Prostate gland (tissue), 2 donors: ENCODE results near the gene MARK3. TPM values are rescaled to one million over a fixed set of nuclear protein-coding genes. Genes with fewer than 3 reads are reported as not detected.
A peak's percentile ranks its signal among the peaks of the same experiment; 100 is the strongest.

Source experiments
- DNase-seq: peaks from one replicate; pipeline ENCODE4 v3.0.0-alpha.2; 2019; ENCODE audit warnings: low spot score
- H3K27ac ChIP-seq, 2 donors: fragments of 200-600 bp; sonication (generic); 2 replicates each; pipeline ENCODE4 v1.5.1; 2017 to 2019
- H3K27me3 ChIP-seq: fragments of 200-600 bp; sonication (generic); replicated peaks from 2 replicates; pipeline ENCODE4 v1.5.1; 2019; ENCODE audit not compliant: insufficient read depth
- H3K36me3 ChIP-seq, 2 donors: fragments of 200-600 bp; sonication (generic); 1 replicate in 1 of 2; 2 replicates in 1 of 2; pipeline versions ENCODE4 v1.5.1 to v1.8.1; 2017 to 2019
- H3K4me1 ChIP-seq: fragments of 200-600 bp; sonication (generic); replicated peaks from 2 replicates; pipeline ENCODE4 v1.5.1; 2019
- H3K4me3 ChIP-seq, 2 donors: fragments of 200-600 bp; sonication (generic); 2 replicates each; pipeline ENCODE4 v1.5.1; 2017 to 2019
- H3K9me3 ChIP-seq: fragments of 200-600 bp; sonication (generic); 2 replicates; pipeline ENCODE4 v1.5.1; 2017
- CTCF ChIP-seq, 4 experiments: fragments of 200-600 bp in 2 of 4; fragments of 450-650 bp in 2 of 4; sonication (generic) in 2 of 4; IDR thresholded peaks; 1 replicate in 3 of 4; 2 replicates in 1 of 4; pipeline ENCODE4 v1.5.1; 2016 to 2019; ENCODE audit warnings: antibody characterized with exemption in 4 of 4, mild to moderate bottlenecking in 2 of 4, moderate library complexity in 2 of 4
- POLR2A ChIP-seq: fragments of 450-650 bp; IDR thresholded peaks from one replicate; pipeline ENCODE4 v1.6.1; 2016; ENCODE audit warnings: antibody characterized with exemption, mild to moderate bottlenecking
- POLR2AphosphoS5 ChIP-seq: sonication (generic); formaldehyde crosslinking; IDR thresholded peaks from one replicate; pipeline ENCODE4 v1.6.1; 2017; ENCODE audit warnings: antibody characterized with exemption
- WGBS: methylation state at CpG from one replicate; pipeline ENCODE4 v1.1.5; 2018; 5-methylcytosine and 5-hydroxymethylcytosine counted together
- intact Hi-C: fragments of 100-400 bp; cut with DNase I; formaldehyde crosslinking; loops from one replicate; pipeline ENCODE4 v1.14.2; 2022
- total RNA-seq, 2 donors: library from RNA; depleted of rRNA; stranded (reverse); fragments of >200 nt; gene quantifications; one replicate each; pipeline ENCODE4 v1.1.0, GENCODE V29; 2016

MARK3 gene
- total RNA-seq, 2 donors from 2014 or later, result 51.5 to 115 TPM

- Histone ChIP-seq H3K4me3 (no peak overlapping the region), H3K27me3 (no peaks in the 10 kb centered on the region), H3K9me3 (no peaks in the 10 kb centered on the region), H3K36me3 (no peaks in the 10 kb centered on the region), H3K4me1 (peaks cover 25% of the 10 kb centered on the region), H3K27ac (no peak overlapping the region)
- WGBS, result 78% methylated on average over 26 of the region's 27 CpGs
- TF ChIP-seq POLR2AphosphoS5, result no peak
- no peak for TF ChIP-seq POLR2A
- no peak for TF ChIP-seq CTCF (IDR thresholded peaks at IDR 0.05)
- intact Hi-C loops, result no loop called here
- no peak for DNase-seq
These were observed 160.9 kb downstream of the MARK3 start for GRCh38 chr14:103545915-103546651.

- WGBS, result 16% methylated on average over 16 of the region's 21 CpGs
- peak; percentile 55 for DNase-seq
- Histone ChIP-seq H3K4me3 (no peak overlapping the region), H3K4me1 (peaks cover 22% of the 10 kb centered on the region), H3K27ac (no peak overlapping the region), H3K27me3 (no peaks in the 10 kb centered on the region), H3K36me3 (no peaks in the 10 kb centered on the region), H3K9me3 (no peaks in the 10 kb centered on the region)
- intact Hi-C loops, result loop anchor here (1.0 kb wide), 1 partner anchor 29 kb away; no protein-coding TSS in a partner anchor
- TF ChIP-seq CTCF (IDR thresholded peaks at IDR 0.05), result peak; percentile 89 to 96 (median 92)
- TF ChIP-seq POLR2AphosphoS5, result peak; percentile 34
- TF ChIP-seq POLR2A, result no peak
These were observed 161.6 kb downstream of the MARK3 start for GRCh38 chr14:103546652-103547454.

- WGBS, result 87% methylated on average over 11 of the region's 11 CpGs
- DNase-seq, result no peak
- H3K27ac ChIP-seq, result no peak overlapping the region
- intact Hi-C loops, result loop anchor here (1.0 kb wide), 1 partner anchor 29 kb away; no protein-coding TSS in a partner anchor
- TF ChIP-seq POLR2AphosphoS5 (no peak), CTCF (IDR thresholded peaks at IDR 0.05) (no peak), POLR2A (no peak)
- no peaks in the 10 kb centered on the region for H3K9me3 ChIP-seq
- H3K27me3 ChIP-seq, result no peaks in the 10 kb centered on the region
- no peak overlapping the region for H3K4me3 ChIP-seq
- no peaks in the 10 kb centered on the region for H3K36me3 ChIP-seq
- peaks cover 20% of the 10 kb centered on the region for H3K4me1 ChIP-seq
These were observed 162.3 kb downstream of the MARK3 start for GRCh38 chr14:103547455-103547940.

- peaks cover 16% of the 10 kb centered on the region for H3K4me1 ChIP-seq
- no peak overlapping the region for H3K27ac ChIP-seq
- no peaks in the 10 kb centered on the region for H3K36me3 ChIP-seq
- intact Hi-C loops, result loop anchor here (1.0 kb wide), 1 partner anchor 30 kb away; no protein-coding TSS in a partner anchor
- DNase-seq, result no peak
- no peak overlapping the region for H3K4me3 ChIP-seq
- no peak for TF ChIP-seq POLR2A
- no peak for TF ChIP-seq POLR2AphosphoS5
- H3K9me3 ChIP-seq, result no peaks in the 10 kb centered on the region
- WGBS, result 88% methylated on average over 18 of the region's 18 CpGs
- H3K27me3 ChIP-seq, result no peaks in the 10 kb centered on the region
These were observed 162.8 kb downstream of the MARK3 start for GRCh38 chr14:103547941-103548462.
